ENCODE measurements around the gene RPTOR.
A peak's percentile ranks its signal among the peaks of the same experiment; 100 is the strongest.

Gene RPTOR

DNA sequence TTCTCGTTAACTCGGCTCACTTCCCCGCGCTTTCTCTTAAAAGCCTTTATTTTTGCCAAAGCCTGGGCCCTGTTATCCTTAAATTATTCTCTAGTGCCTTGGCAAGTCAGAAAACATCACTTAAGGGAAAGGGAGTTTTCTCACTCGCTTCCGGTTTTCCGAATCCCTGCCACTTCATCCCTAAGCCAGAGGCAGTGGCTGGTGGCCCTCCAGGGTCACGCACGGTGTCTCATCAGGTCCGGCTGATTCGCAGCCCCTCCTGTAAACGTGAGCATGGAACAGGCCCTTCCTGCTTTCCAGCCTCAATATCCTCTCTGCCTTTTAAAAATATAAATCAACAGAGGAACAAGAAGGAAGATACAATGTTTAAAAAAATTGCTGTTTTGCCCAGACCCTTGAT is 304.5 kb downstream of the RPTOR start:
- no peak for DNase-seq (ENCODE audit: insufficient read length, low spot score)
- TF ChIP-seq POLR2AphosphoS5 (IDR thresholded peaks at IDR 0.05; ENCODE audit: low read depth, low read length) = no peak
- no peak for TF ChIP-seq SPI1 (IDR thresholded peaks at IDR 0.05; ENCODE audit: low read depth, low read length)
- TF ChIP-seq TAF1 (IDR thresholded peaks at IDR 0.05; ENCODE audit: low read depth, low read length) = no peak
- no peak for TF ChIP-seq PAX5 (IDR thresholded peaks at IDR 0.05; ENCODE audit: insufficient read depth, low read length, severe bottlenecking)
- no peak for TF ChIP-seq POLR2A (IDR thresholded peaks at IDR 0.05; ENCODE audit: low read depth, low read length)
- no peak for TF ChIP-seq POU2F2 (IDR thresholded peaks at IDR 0.05; ENCODE audit: low read depth, low read length)
- no peak for FAIRE-seq

DNA sequence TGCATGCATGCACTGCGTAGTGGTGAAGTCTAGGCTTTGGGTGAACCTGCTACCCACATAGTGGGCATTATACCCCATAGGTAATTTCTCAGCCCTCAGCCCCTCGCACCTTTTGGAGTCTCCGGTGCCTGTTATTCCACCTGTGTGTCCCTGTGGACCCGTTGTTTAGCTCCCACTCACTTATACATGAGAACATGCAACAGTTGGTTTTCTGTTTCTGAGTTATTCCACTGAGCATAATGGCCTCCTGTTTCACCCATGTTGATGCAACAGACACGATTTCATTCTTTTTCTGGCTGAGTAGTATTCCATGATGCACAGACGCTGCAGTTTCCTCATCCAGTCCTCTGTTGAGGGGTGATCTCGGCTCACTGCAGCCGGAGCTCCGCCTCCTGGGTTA is 305.5 kb downstream of the RPTOR start:
- DNase-seq (ENCODE audit: insufficient read length, low spot score) (no peak), FAIRE-seq (no peak)
- TF ChIP-seq POLR2AphosphoS5 (IDR thresholded peaks at IDR 0.05; ENCODE audit: low read depth, low read length) (no peak), POU2F2 (IDR thresholded peaks at IDR 0.05; ENCODE audit: low read depth, low read length) (no peak)

DNA sequence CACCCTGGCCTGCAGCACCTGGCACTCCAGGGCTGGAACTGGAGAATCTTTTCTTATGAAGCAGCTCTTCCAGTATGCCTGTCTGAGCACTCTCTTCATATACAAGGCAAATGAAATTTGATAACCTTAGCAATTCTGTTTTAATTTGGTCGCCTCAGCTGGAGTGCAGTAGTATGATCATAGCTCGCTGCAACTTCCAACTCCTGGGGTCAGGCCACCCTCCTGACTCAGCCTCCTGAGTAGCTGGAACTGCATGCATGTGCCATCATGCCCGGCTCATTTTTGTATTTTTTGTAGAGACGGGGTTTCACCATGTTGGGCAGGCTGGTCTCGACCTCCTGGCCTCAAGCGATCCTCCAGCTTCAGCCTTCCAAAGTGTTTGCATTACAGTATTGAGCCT is 306.2 kb downstream of the RPTOR start:
- DNase-seq (ENCODE audit: insufficient read length, low spot score) = no peak
- TF ChIP-seq TAF1 (IDR thresholded peaks at IDR 0.05; ENCODE audit: low read depth, low read length) (no peak), POLR2A (IDR thresholded peaks at IDR 0.05; ENCODE audit: low read depth, low read length) (no peak), POU2F2 (IDR thresholded peaks at IDR 0.05; ENCODE audit: low read depth, low read length) (no peak), SPI1 (IDR thresholded peaks at IDR 0.05; ENCODE audit: low read depth, low read length) (no peak), PAX5 (IDR thresholded peaks at IDR 0.05; ENCODE audit: insufficient read depth, low read length, severe bottlenecking) (no peak), POLR2AphosphoS5 (IDR thresholded peaks at IDR 0.05; ENCODE audit: low read depth, low read length) (no peak)
- FAIRE-seq = no peak

- no peak for DNase-seq (ENCODE audit: insufficient read length, low spot score)
- no peak for FAIRE-seq
- TF ChIP-seq POU2F2 (IDR thresholded peaks at IDR 0.05; ENCODE audit: low read depth, low read length) (no peak), POLR2A (IDR thresholded peaks at IDR 0.05; ENCODE audit: low read depth, low read length) (no peak), POLR2AphosphoS5 (IDR thresholded peaks at IDR 0.05; ENCODE audit: low read depth, low read length) (no peak), PAX5 (IDR thresholded peaks at IDR 0.05; ENCODE audit: insufficient read depth, low read length, severe bottlenecking) (no peak), SPI1 (IDR thresholded peaks at IDR 0.05; ENCODE audit: low read depth, low read length) (no peak), TAF1 (IDR thresholded peaks at IDR 0.05; ENCODE audit: low read depth, low read length) (no peak)
These were observed 306.8 kb downstream of the RPTOR start for GRCh38 chr17:80851277-80851925.

GRCh38 chr17:80852476-80853015 is 307.9 kb downstream of the RPTOR start:
- FAIRE-seq (no peak), DNase-seq (ENCODE audit: insufficient read length, low spot score) (no peak)
- TF ChIP-seq POU2F2 (IDR thresholded peaks at IDR 0.05; ENCODE audit: low read depth, low read length) (no peak), TAF1 (IDR thresholded peaks at IDR 0.05; ENCODE audit: low read depth, low read length) (no peak), POLR2A (IDR thresholded peaks at IDR 0.05; ENCODE audit: low read depth, low read length) (no peak), SPI1 (IDR thresholded peaks at IDR 0.05; ENCODE audit: low read depth, low read length) (no peak)

DNA sequence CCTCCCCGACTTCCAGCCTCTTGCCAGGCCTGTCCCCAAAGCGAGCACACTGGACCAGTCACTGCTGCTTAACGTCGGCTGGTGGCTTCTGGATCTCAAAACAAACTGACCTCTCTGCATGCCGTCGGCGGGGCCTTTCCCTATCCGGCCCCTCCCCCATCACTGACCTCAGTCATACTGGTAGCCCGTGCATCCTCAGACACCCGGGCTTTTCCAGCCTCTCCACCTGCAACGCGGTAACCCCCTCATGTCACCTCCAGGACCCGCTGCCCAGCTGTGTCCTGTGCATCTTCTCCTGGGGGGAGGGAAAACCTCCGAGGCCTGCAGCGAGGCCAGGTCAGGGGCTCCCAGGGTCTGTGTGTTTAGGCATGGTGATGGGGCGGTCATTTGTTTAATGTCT is 308.4 kb downstream of the RPTOR start:
- DNase-seq (ENCODE audit: insufficient read length, low spot score) (no peak), FAIRE-seq (no peak)
- TF ChIP-seq POLR2AphosphoS5 (IDR thresholded peaks at IDR 0.05; ENCODE audit: low read depth, low read length) (no peak), POLR2A (IDR thresholded peaks at IDR 0.05; ENCODE audit: low read depth, low read length) (no peak), PAX5 (IDR thresholded peaks at IDR 0.05; ENCODE audit: insufficient read depth, low read length, severe bottlenecking) (no peak), SPI1 (IDR thresholded peaks at IDR 0.05; ENCODE audit: low read depth, low read length) (no peak)

DNA sequence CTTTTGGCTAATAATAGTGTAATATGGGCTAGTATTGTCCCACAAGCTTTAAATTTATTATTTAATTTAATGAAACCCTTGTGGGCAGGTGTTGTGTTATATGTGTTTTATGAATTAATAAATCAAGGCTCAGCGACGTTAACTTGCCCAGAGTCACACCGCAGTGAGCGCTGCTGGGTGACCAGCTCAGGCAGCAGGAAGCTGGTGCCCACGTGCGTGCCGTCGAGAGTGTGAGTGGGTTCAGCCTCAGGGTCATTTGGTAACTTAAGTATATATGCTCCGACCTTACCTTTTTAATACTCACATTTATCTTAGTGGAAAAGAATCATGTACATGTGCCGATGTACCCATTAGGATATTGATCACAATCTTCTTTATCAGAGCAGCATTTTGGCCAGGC is 309.6 kb downstream of the RPTOR start:
- TF ChIP-seq PAX5 (IDR thresholded peaks at IDR 0.05; ENCODE audit: insufficient read depth, low read length, severe bottlenecking) = no peak
- no peak for TF ChIP-seq SPI1 (IDR thresholded peaks at IDR 0.05; ENCODE audit: low read depth, low read length)
- no peak for TF ChIP-seq TAF1 (IDR thresholded peaks at IDR 0.05; ENCODE audit: low read depth, low read length)
- no peak for TF ChIP-seq POLR2A (IDR thresholded peaks at IDR 0.05; ENCODE audit: low read depth, low read length)
- no peak for TF ChIP-seq POLR2AphosphoS5 (IDR thresholded peaks at IDR 0.05; ENCODE audit: low read depth, low read length)
- TF ChIP-seq POU2F2 (IDR thresholded peaks at IDR 0.05; ENCODE audit: low read depth, low read length) = no peak
- no peak for DNase-seq (ENCODE audit: insufficient read length, low spot score)
- no peak for FAIRE-seq

DNA sequence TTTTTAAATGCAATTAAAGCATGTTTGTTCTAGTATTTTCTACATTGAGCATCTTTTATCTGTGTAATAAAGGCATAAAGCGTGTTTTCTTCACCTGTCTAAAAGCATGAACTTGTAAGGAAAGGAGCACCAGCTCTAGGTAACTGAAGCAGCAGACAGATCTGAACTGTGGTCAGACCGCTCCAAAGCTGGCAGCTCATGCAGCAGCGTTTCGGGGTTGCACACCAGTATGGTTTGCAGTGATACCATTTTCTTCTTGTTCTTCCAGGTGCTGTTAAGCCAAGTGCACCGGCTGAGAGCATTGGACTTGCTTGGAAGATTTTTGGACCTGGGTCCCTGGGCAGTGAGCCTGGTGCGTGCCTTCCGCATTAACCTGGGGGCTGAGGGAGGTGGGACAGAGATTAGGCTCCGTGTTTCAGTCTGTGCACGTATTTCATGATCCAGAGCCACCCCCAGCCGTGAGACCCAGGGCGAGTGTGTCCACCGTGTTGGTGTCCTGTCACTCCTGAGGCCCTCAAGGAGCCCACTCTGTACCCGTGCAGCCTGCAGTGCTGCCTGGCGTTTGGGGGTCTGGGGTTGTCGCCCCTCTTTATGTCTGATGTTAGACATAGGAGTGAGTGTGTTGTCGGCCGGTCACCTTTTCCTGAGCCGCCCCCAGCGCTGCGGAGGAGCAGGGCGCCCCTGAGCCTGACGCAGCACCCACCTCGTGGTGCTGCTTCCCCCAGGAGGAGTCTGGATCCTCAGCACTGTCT is 310.7 kb downstream of the RPTOR start:
- TF ChIP-seq POLR2AphosphoS5 (IDR thresholded peaks at IDR 0.05; ENCODE audit: low read depth, low read length) (no peak), POU2F2 (IDR thresholded peaks at IDR 0.05; ENCODE audit: low read depth, low read length) (no peak), TAF1 (IDR thresholded peaks at IDR 0.05; ENCODE audit: low read depth, low read length) (no peak), SPI1 (IDR thresholded peaks at IDR 0.05; ENCODE audit: low read depth, low read length) (no peak), POLR2A (IDR thresholded peaks at IDR 0.05; ENCODE audit: low read depth, low read length) (no peak), PAX5 (IDR thresholded peaks at IDR 0.05; ENCODE audit: insufficient read depth, low read length, severe bottlenecking) (no peak)
- DNase-seq (ENCODE audit: insufficient read length, low spot score) = no peak
- no peak for FAIRE-seq

DNA sequence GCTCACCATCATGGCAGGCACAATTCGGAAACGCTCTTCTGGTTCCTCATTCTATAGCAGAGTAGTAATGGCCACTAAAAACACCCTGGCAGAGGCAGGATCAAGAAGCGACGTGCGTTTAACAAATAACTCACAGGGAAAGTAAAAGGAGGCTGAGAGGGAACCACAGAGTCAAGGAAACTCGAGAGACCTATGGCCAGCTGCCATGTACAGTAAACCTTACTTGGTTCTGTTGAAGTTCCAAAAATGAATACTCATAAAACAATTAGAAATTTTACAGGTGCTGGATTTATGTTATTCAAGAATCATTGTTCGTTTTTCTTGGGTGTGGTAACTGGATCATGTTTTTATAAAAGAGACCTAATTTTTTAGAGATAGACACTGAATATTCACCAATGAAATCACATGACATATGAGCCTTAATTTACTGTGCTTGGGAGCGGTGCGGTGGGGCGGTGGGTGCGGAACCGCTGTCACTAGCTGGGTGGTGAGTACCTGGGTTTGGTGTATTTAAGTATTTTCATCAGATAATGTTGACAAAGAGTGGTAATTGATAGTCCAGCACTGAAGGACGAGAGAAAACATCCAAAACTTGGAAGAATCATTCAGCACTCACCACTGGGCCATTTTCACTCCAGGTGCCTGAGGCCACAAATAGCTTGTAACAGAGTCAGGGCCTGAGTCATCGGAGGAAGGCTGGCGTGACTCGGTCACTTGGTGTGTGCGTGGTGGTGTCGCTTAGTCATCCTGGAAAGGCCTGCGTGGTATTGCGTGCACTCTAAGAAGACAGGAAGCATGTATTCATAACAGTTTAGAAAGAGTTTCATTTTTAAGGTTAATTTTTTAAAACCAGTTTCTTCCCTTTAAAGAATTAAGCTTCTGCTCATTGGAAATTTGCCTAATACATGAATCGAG is 311.6 kb downstream of the RPTOR start:
- DNase-seq (ENCODE audit: insufficient read length, low spot score) = peak; percentile 84
- peak; percentile 95 for FAIRE-seq

More for the DNA sequence above, 311.6 kb downstream of the RPTOR start:
- 0 out of 2 replicates have a peak, but pooled peaks have one; percentile 12 for TF ChIP-seq SPI1 (IDR thresholded peaks at IDR 0.05; ENCODE audit: low read depth, low read length)
- TF ChIP-seq POLR2A (IDR thresholded peaks at IDR 0.05; ENCODE audit: low read depth, low read length) = no peak
- TF ChIP-seq TAF1 (IDR thresholded peaks at IDR 0.05; ENCODE audit: low read depth, low read length) = no peak
- TF ChIP-seq PAX5 (IDR thresholded peaks at IDR 0.05; ENCODE audit: insufficient read depth, low read length, severe bottlenecking) = peak; percentile 72
- TF ChIP-seq POLR2AphosphoS5 (IDR thresholded peaks at IDR 0.05; ENCODE audit: low read depth, low read length) = no peak
- TF ChIP-seq POU2F2 (IDR thresholded peaks at IDR 0.05; ENCODE audit: low read depth, low read length) = peak; percentile 92

Measured in GM12891 (cell line).